G401.6 (cell line): ENCODE data around the gene FSIP1.

Experiments used
- FAIRE-seq: peaks from 2 replicates; lab custom pipeline; 2012; peaks lifted over from hg19 to GRCh38; lab: Jason Lieb, UNC

FSIP1 gene

DNA sequence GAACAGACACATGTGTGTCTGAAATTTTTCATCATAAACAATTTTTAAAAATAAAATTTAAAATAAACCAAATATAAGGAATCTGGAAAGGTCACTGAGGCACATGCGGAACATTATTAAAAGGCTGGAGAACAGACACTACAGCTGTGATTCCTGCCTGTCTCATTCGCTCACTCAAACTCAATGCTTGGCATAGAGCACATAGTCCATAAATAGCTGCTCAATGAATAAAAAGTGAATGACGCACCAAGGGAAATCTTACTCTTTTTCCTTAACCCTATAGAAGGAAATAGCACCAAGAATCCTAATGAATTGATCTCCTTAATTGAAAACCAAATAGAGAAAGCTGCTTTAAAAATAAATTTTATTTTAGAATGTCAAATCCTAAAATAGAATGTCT lies 98.4 kb downstream of the FSIP1 start:
- no peak for FAIRE-seq

DNA sequence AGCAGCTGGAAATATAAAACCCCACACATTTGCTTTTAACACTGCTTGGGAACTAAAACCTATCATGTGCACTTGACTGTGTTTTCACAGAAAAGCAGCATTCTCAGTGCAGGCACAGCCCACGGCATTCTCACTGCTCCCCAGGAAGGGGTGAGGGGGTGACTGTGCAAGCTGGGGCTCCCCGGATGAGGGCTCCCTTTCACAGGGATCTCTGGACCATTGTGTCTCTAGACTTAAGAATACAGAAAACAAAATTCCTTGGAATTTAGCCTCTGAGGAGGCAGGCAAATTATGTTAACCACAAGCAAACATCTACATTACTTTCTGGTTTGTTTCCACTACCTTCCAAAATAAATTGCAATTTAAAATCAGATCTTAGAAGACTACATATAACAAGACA lies 100.3 kb downstream of the FSIP1 start:
- FAIRE-seq = no peak

DNA sequence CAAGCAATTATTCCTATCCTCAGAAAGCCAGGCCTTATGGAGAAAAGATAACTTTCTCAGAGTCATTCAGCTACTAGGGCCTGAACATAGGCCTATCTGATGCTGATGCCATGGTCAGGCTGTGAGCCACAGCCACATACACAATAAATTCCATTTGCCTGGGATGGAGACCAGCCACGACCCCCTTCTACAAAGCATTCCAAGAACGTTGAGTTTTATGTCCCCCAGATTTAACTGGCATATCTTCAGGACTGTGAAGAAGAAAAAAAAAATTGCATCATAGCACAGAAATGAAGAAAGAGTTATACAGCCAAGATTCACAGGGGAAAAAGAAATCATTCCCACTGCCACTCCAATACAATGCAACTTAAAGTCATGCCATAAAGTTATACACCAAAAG lies 101.8 kb downstream of the FSIP1 start:
- FAIRE-seq = no peak

DNA sequence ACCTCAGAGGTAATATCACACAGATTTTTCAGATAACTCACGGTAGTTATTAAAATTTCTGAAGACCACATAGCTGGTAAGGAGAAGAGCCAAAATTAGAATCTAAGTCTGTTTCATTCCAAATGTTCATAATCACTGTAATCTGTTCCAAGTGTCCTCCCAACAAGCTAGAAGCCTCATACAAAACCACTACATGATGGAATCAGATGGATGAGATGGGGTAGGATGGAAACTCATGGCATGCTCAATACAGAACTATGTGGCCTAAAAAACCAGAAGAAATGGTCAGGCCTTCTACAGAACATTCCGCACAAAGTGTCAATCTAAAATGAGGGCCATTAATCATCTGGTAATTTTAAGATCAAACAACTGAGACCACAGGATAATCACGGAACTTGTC lies 110.0 kb downstream of the FSIP1 start:
- FAIRE-seq = no peak

DNA sequence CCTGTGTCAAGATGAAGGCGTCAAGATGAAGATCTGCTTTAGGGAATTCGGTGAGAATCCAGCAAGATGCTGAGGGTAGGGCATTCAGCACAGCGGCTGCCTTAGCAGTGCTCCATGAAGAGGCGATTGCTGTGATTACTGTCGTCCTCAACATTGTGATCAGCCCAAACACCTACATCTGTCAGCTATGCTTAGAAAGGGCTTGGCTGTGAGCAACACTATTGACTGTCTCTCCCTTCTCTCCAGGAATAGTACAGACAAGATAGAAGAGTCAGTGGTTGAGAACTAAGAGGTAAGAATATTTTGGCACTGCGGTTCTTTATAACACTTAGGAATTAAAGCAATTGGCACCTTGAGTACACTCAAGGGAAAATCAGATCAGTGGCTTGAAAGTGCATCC lies 110.5 kb downstream of the FSIP1 start:
- FAIRE-seq = no peak

DNA sequence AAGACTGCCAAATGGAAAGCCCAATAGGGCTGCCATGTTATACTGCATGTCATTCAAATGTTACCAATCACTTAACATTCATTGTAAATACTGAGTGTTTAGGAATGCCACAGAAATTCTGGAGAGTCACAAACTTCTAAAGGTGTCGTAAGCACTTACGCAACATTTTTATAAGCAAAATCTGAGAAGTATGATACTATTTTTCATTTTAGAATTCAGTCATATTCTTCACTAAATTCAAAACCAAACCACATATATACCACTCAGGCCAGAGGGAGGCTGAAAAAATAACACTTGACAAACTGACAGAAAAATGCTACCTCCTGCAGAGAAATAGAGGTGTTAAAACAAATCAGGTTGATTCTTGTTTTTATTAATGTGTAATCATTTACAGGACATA lies 112.0 kb downstream of the FSIP1 start:
- FAIRE-seq = no peak

DNA sequence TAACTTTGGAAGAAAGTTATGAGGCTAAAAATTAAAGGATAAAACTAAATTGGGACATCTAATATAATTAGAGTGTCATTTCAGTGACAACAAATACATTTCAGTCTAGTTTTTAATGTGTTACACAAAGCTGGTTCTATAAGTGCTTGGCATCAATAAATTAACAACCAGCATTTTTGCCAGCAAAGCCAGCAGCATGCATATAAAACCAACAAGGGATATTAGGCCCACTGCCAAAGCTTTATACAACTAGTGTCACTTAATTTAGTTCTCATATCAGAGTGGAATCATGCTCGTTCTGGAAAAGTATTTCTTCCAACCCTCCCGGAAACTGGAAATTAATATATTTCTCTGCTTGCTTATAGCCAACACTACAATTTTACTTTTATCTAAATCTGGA lies 113.0 kb downstream of the FSIP1 start:
- no peak for FAIRE-seq

DNA sequence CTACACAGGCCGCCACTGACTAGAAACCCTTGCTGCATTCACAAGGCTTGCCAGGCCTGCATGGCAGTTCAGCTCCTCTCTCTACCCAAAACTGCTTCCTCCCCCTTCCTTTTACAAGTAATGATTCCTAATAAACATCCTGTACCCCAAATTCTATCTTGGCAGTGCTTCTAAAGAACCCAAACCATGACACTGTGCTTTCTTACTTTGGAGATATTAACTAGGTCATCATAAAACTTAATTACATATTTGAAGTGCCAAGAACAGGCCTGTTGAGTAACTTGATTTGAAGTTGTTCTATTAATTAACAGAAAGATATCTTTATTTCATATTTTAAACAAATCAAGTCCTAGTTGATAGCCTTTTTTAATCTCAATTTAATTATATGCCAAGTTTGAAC lies 113.4 kb downstream of the FSIP1 start:
- FAIRE-seq = peak; percentile 47

DNA sequence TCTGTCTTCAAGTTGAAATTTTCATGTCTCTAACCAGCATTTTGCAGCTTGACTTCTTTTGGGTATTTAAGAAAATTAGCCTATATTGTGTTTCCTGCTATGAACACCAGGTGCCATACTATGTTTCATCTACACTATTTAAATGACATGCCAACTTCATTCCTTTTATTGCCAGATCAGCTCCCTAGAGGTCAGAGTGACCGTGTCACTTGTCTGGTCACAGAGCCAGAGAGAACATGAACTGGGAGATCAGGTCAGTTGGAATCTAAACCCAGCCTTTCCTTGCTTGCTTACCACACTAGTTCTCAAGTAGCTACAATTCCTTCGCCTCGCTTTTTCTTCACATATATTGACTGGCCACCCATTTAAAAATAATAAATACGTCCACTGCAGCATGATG lies 114.2 kb downstream of the FSIP1 start:
- FAIRE-seq = no peak

DNA sequence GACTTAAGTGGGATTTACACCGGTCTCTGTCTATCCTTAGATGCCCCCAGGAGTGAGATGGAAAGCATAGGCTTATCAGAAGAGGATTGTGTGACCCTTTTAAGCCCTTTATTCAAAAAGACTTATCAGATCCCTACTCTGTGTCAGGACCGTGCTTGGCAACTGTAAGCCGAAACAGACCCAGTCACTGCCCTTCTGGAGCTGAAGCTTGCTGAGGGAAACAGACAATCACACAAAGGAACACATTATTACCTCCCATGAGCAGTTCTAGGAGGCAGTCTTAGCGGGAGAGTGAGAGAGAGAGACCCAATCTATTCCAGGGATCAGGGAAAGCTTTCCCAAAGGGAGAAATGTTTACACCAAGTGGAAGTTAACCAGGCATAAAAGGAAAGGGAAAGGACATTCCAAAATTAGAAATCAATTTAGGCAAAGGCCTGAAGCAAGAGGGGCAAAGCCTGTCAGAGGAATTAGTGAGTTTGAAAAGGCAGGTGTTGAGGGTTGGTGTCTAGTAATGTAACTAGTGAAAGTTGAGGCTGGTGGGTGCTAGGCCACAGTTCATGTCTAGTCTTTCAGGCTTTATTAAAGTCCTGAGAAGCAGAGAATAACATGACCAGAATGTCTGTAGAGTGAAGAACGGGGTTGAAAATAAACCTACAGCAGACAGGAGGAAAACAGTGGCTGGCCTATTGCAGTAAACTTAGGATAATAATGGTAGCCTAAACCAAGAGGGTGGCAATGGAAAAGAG lies 115.1 kb downstream of the FSIP1 start:
- no peak for FAIRE-seq

DNA sequence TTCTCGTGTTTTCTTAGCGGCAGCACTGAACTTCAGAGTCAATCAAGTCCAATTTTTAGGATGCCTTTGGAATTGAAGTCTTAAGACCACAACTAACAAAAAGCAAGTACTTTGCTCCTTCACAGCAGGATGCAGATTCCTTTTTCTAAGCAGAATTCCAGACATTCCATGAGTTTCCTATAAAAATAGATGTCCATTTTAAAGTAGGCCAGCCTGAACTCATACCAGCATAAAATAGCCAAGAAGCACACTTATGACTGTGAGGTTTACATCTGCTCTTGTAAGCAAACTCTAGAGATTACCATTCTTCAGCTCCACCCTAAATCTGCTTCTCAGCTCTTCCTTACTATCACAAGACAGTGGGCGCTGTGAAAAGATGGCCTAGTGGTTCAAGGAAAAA lies 116.0 kb downstream of the FSIP1 start:
- FAIRE-seq = peak; percentile 96

DNA sequence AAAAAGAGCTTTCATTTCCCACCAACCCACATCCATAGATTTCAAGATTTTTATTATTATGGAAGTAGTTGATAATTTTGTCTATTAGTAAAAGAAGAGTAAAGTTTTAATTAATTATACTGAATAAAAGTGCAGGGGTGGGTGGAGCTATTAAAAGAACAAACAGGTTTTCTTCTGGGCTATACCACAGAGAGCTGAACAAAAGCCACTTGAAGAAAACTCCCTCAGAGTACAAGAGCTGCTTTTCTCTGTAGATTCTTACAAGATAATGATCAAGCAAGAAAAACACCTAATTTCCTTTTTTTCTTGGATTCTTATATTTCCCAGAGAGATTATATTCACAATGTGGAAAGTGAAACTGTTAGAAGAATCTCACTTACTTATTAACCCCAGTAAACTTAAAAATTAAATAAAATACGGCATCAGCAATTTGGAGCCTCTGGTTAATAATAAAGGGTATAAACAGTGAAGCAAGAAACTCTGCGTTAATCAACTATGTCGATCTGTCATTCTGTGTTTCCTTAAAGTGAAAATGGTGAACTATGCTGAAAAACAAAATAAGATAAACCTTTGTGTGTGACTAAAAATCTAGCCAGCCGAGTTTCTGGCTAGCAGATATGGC lies 116.9 kb downstream of the FSIP1 start:
- peak; percentile 48 for FAIRE-seq

DNA sequence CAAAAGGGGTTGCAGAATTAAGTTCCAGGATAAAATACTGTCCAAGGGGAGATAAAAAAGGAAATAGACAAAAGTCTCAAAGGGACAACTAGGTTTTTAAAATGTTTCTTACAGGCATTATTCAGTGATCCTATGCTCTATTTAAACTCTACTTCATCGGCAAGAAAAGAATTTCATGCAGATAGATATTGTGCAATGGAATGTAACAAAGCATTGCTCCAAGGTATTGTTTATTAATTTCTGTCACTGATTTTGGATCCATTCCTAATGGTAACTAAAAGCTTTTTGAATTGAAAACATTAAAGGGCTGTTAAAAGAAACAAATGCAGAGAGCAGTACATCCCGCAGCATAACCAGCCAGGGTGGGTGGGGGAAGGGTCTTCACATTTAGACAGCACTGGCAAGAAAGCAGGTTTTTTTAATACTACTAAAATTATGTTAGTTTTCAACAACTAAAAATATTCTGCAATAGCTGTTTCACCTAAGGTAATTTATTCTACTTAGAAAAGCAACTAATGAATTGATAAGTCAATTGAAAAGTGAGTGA lies 118.9 kb downstream of the FSIP1 start:
- FAIRE-seq = no peak

DNA sequence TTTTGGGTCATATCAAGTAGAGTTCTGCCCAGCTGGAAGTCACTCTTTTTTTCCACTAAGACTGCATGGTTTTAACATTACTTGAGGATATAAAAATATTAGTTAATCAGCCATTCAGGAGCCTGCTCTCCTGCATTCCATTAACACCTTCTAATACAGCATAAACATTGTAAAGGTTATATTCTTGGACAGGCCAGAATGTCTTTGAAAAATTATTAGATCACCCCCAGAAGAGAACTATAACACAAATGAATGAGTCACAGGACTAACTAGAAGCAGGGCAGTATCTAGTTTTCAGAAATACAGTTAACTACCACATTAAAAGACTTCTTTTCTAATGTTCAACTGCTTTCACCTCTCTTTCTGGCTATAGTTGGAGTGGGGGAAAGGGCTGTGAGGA lies 120.9 kb downstream of the FSIP1 start:
- no peak for FAIRE-seq

DNA sequence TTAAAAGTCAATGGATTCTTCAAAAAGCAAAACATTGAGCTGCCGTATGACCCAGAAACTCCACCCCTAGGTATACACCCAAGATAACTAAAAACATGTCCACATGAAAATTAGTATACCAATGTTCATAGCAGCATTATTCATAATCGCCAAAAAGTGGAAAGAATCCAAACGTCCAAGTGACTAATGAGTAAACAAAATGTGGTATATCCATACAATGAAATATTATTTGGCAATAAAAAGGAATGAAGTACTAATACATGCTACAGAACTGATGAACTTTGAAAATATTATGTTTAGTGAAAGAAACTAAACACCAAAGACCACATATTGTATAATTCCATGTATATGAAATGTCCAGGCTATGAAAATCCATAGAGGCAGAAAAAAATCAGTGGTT lies 123.9 kb downstream of the FSIP1 start:
- FAIRE-seq = no peak

DNA sequence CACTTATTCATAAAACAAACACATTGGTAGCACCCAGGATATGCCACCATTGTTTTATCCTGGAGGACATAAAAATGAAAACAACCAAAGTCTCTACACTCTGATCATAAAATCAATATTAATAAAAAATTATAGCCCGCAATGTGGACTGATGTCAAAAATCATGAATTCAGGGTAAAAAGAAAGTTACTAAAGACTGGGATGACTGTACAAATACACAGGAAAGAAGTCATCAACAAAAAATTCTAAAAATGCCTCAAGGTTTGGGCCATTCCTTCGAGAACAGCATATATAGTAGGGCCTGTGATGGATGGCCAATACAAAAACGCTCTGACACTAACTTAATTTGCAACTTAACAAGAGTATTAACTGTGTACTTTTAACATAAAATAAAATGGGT lies 125.0 kb downstream of the FSIP1 start:
- no peak for FAIRE-seq

DNA sequence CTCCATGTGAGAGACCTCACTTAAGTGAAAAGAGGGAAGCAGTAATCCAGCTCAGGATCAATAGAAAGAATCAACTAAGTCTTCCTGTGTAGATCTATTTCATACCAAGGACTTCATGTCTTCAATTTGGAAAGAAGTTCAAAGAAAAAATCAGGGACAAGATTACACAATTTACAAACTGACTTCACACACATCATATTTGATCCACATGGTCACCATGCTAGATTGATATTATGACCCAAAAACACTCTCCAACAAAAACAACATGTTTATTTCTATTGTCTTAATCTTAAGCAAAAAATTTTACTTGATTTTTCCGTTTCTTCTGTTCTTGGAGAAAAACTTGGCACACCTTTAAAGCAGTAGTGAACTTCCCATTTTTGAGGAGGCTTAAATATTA lies 125.5 kb downstream of the FSIP1 start:
- no peak for FAIRE-seq

DNA sequence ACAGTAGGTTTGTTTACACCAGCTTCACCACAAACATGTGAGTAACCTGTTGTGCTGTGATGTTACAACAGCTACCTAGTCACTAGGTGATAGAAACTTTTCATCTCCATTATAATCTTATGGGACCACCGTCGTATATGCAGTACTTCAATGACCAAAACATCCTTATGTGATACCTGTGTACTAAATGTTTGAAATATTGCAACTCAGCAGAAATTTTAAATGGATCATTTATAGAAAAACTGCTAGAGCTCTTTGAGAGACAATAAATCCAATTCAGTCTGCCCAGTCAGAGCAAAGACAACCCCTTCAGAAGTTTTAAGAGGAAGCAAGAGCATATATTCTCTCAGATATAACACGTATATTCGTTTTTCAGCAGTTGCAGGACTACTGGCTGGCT lies 128.3 kb downstream of the FSIP1 start:
- no peak for FAIRE-seq

DNA sequence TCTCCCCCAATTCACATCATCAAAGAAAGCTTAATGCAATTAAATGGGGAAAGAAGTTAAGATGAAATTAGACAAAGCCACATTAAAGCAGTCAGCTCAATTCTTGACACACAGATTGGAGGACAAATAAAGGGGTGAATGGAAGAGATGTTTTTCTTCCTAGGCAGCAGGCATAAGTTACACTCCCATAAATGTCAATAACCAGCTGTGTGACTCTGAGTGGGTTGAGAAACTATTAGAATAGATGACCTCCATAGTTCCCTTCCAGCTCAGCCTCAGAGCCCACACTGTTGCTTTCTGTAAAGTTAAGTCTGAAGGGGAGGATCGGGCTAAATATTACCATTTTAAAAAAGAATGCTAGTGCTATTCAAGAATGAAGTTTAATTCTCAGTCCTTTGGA lies 130.8 kb downstream of the FSIP1 start:
- no peak for FAIRE-seq

DNA sequence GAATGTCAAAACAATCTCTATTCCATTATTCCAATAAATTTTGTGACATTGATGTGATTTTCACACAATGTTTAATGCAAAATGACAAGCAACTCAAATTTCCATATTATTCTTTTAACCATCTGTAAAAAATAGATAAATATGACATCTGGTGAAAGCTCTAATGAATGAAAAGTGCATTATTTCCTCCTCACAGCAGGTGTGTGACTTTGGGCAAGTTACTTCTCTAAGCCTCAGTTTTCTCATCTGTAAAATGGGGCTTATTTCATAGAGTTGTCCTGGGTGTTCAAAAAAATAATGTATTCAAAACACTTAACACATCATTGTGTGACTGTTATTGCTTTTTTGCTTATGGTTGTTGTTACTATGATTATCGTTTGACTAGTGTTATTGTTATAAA lies 131.3 kb downstream of the FSIP1 start:
- FAIRE-seq = no peak

DNA sequence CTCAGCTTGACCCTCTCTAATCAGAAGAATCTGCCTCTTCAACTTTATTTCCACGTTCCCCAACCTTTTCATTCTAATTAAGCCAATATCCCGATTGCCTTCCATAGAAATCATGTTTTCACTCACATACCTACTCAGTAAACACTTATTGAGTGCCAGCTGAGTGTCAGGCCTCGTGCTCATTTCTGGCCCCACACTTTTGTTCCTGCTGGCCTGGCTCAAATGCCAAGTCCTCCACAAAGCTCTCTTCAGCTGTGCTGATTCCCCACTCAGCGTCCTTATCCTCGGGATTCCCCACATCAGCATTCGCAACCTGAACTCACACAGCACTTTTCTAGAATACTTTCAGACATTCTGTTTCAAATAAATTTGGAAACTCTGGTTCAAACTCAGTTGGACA lies 132.9 kb downstream of the FSIP1 start:
- no peak for FAIRE-seq

DNA sequence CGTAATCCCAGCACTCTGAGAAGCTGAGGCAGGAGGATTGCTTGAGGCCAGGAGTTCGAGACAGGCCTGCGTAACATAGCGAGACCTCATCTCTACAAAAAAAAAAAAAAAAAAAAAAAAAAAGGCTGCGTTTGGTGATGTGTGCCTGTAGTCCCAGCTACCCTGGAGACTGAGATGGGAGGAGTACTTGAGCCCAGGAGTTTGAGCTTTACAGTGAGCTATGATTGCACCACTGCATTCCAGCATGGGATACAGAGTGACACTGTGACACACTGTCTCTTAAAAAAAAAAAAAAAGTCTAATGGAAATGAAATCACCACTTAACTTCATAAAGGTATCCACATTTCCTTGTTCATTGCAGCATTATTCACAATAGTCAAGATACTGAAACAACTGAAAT lies 136.2 kb downstream of the FSIP1 start:
- FAIRE-seq = no peak

DNA sequence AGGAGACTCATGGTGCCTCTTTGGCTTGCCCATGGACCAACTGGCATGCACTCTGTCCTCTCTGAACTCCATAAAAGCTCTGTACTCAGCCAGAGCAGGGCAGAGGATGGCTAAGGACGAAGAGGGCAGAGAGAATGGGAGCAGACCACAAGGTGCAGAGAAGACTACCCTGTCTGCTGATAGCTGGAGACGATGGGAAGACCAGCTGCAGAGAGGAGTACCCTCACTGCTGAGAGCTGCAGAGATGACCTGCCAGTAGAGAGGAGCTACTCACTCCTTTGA lies 136.7 kb downstream of the FSIP1 start:
- no peak for FAIRE-seq
